ENCODE results near the gene CD320. TPM values are rescaled to one million over a fixed set of nuclear protein-coding genes. Genes with fewer than 3 reads are reported as not detected.
"Not testable (repeated sequence)": the region's sequence is repeated elsewhere in the genome, so short reads cannot be mapped to it uniquely, and the experiment has no call there.

CD320 gene
- total RNA-seq, 2 donors from 2014 or later = 45.2 to 110 TPM

DNA sequence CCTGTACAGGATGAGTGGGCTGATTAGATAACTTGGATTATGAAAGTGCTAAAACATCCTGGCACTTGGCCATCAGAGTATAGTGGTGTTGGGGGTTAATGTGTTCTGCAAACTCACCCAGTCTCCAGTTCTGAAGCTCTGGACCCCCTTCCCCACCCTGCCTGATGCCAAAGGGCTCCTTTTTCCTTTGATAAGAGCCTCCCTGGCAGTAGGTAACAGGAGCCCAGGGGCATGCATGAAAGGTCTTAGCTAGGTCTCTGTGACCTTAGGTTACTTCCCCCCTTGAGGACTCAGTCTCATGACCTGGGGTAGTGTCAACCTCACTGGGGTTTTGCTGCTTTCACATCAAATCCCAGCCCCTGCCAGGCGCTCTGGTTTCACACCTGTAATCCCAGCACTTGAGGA lies 15.6 kb upstream of the CD320 start:
- peak overlapping the region; percentile 100 for H3K4me3 Mint-ChIP-seq
- no peak overlapping the region for H3K27ac Mint-ChIP-seq
- peaks cover 5% of the 10 kb centered on the region for H3K36me3 Mint-ChIP-seq
- DNase-seq (ENCODE audit: low spot score) (no peak), ATAC-seq (no peak)
- H3K9me3 Mint-ChIP-seq = no peaks in the 10 kb centered on the region
- H3K4me1 Mint-ChIP-seq (ENCODE audit: low read depth in 2 of 2) = peaks cover 19 to 25% of the 10 kb centered on the region in 2 donors
- H3K27me3 Mint-ChIP-seq = no peaks in the 10 kb centered on the region

DNA sequence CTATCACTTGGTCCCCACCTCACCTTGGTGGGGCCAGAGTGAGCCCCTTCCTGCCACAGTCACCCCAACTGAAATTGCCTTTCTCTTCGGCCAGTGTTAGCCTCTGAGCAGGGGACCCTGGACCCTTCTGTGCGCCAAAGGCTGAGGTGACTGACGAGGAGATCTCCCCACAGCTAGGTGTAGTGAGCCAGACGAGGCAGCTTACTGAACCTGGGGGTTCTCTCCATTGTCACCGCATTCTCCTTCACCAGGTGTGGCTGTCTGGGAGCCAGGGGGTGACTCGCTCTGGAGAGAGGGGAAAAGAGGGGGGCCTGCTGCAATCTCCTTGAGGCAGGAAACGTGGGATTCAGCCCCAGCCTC lies 14.5 kb upstream of the CD320 start:
- H3K27ac Mint-ChIP-seq = peak overlapping the region; percentile 96 to 99
- peak overlapping the region; percentile 100 for H3K4me3 Mint-ChIP-seq
- no peaks in the 10 kb centered on the region for H3K27me3 Mint-ChIP-seq
- ATAC-seq = no peak
- H3K4me1 Mint-ChIP-seq (ENCODE audit: low read depth in 2 of 2) = peaks cover 19 to 25% of the 10 kb centered on the region in 2 donors
- DNase-seq (ENCODE audit: low spot score) = peak; percentile 25
- H3K36me3 Mint-ChIP-seq = peaks cover 5% of the 10 kb centered on the region
- no peaks in the 10 kb centered on the region for H3K9me3 Mint-ChIP-seq

DNA sequence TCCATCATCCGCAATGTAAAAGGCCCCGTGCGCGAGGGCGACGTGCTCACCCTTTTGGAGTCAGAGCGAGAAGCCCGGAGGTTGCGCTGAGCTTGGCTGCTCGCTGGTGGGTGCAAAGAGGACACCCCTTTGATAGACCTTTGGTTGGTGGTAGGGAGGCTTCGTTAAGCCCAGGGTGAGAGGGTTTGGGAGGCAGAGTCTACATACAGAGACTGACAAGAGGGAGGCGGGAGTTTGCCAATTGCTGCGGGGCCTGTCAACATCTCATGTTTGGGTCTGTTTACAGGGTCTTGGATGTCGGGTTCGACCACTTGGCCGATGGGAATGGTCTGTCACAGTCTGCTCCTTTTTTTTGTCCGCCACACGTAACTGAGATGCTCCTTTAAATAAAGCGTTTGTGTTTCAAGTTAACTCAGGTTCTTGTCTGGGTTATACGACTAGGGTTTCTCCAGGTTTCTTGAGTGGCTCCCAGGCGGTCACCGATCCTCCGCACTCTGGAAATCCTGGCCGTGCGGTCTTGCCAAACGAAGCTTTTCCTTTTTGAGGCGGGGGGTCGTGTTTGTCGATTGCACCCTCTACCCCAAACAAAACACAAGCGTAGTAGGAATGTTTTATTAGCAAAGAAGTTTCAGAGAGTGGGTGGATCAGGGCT lies 14.0 kb upstream of the CD320 start:
- H3K27ac Mint-ChIP-seq = peak overlapping the region; percentile 96 to 99
- ATAC-seq (no peak), DNase-seq (ENCODE audit: low spot score) (peak; percentile 22)
- no peaks in the 10 kb centered on the region for H3K27me3 Mint-ChIP-seq
- peaks cover 19 to 25% of the 10 kb centered on the region in 2 donors for H3K4me1 Mint-ChIP-seq (ENCODE audit: low read depth in 2 of 2)
- H3K36me3 Mint-ChIP-seq = peaks cover 5% of the 10 kb centered on the region
- no peaks in the 10 kb centered on the region for H3K9me3 Mint-ChIP-seq
- peak overlapping the region; percentile 100 for H3K4me3 Mint-ChIP-seq

DNA sequence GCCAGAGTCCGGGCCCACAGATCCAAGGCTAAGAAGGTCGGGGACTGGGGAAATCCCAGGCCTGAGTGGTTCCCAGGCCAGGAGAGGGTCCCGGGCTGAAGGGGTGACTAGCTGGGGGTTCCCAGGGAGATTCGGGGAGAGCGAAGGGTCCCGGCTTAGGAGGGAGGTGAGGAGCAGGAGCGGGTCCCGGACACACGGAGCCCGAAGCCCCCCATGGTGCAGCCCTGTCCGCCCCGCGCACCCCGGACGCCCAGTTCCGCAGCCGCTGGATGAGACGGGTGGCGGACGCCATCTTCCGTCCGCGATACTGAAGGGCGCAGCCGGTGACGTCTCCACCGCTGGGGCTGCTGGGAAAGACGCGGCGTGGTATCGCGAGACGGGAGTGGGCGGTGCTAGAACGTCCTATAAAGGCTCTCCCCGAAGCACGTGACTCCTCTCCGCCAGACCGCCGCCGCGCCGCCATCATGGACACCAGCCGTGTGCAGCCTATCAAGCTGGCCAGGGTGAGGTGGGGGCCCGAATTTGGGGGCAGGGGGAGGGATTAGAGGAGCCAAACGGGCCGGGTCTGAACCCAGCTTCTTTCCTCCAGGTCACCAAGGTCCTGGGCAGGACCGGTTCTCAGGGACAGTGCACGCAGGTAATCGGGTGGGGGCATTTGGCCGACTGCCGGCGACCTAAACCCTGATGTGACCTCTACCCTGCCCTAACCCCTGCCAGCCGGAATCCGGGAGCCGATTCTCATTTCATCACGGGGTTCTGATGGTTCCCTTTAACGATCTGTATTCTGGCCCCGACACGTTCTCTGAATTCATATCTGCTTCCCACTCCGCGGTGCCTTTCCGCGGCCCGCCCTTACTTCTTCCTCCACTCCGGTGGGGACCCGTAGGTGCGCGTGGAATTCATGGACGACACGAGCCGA lies 13.2 kb upstream of the CD320 start, which contains the start of the genes NDUFA7 and RPS28:
Gene NDUFA7, minus strand, starts transcription at position 309 of the 919 bp plus-strand sequence. Its CDS starts 17 bp downstream, at position 292.
Gene RPS28, plus strand, starts transcription at position 430 of the 919 bp plus-strand sequence. Its CDS starts 35 bp downstream, at position 465.
- Mint-ChIP-seq H3K4me3 (peak within 1 kb of the TSS; percentile 100), H3K36me3 (peaks cover 5% of the 10 kb centered on the region), H3K4me1 (ENCODE audit: low read depth in 2 of 2) (peaks cover 19 to 25% of the 10 kb centered on the region in 2 donors), H3K9me3 (no peaks in the 10 kb centered on the region), H3K27me3 (no peaks in the 10 kb centered on the region), H3K27ac (peak within 1 kb of the TSS; percentile 96 to 99)
- ATAC-seq (peak; percentile 97 to 99), DNase-seq (ENCODE audit: low spot score) (peak; percentile 98)

DNA sequence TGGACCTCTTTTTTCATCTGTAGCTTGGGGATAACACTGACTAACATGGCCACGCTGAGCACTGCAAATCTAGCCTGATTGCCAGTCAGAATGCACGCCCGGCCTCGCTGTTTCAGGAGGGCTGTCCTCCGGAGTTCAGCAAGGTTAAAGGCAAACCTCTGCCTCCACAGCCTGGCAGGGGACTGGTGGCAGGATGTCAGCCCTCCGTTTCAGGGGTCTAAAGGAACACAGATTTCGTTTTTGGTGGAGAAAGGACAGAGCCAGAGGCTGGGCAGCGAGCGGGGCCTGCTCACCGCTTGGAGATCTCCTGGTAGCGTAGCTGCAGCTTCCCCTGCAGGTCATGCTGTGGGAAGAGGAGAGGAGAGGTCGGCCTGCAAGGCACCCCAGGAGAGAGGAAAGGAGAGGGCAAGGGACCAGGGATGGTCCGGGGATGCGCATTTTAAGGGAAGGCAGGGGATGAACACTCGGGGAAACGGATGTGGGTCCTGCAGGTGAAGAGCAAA lies 12.5 kb upstream of the CD320 start:
- Mint-ChIP-seq H3K36me3 (peaks cover 5% of the 10 kb centered on the region), H3K9me3 (no peaks in the 10 kb centered on the region), H3K4me3 (peak overlapping the region; percentile 100), H3K4me1 (ENCODE audit: low read depth in 2 of 2) (peaks cover 19 to 25% of the 10 kb centered on the region in 2 donors), H3K27ac (peak overlapping the region; percentile 96 to 99), H3K27me3 (no peaks in the 10 kb centered on the region)
- DNase-seq (ENCODE audit: low spot score) = peak; percentile 59
- ATAC-seq = peak in 1 of 2 donors; percentile 25

DNA sequence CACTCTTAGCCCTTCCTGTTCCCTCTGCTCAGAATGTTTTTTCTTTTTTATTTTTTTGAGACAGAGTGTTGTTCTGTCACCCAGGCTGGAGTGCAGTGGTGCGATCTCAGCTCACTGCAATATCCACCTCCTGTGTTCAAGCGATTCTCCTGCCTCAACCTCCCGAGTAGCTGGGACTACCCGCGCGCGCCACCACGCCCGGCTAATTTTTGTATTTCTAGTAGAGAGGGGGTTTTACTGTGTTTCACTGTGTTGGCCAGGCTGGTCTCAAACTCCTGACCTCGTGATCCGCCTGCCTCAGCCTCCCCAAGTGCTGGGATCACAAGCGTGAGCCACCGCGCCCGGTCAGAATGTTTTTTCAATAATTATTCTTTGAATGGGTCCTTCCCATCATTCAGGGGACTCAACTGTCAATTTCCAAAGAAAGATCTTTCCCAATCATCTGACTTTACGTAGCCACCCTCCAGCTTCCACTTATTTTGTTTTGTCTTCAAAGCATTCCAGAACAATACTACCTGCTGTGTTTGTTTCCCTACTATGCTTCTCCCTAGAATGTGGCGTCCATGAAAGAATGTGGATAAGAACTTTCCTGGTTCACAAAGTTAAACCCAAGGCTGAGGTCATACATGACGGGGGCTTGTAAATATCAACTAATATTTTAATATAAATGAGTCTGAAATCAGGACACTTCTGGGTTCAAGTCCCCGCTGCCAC lies 11.8 kb upstream of the CD320 start:
- Mint-ChIP-seq H3K36me3 (peaks cover 5% of the 10 kb centered on the region), H3K9me3 (no peaks in the 10 kb centered on the region), H3K27me3 (no peaks in the 10 kb centered on the region), H3K4me1 (ENCODE audit: low read depth in 2 of 2) (peaks cover 19 to 25% of the 10 kb centered on the region in 2 donors), H3K27ac (peak overlapping the region; percentile 96 to 99), H3K4me3 (peak overlapping the region; percentile 100)
- ATAC-seq (no peak), DNase-seq (ENCODE audit: low spot score) (peak; percentile 15)

DNA sequence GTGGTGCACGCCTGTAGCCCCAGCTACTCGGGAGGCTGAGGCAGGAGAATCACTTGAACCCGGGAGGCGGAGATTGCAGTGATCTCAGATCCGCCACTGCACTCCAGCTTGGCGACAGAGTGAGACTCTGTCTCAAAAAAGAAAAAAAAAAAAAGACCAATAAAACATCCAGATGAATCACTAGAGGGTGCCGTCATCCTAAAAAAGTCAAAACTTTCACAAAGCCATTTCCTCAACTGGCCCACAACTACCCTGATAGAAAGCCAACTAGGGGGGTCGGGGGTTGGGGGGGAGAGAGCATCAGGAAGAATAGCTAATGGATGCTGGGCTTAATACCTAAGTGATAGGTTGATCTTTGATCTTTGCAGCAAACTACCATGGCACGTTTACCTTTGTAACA lies 10.7 kb upstream of the CD320 start:
- not testable (repeated sequence) for H3K27me3 Mint-ChIP-seq; DNase-seq (ENCODE audit: low spot score); ATAC-seq; H3K27ac Mint-ChIP-seq; H3K36me3 Mint-ChIP-seq; H3K4me3 Mint-ChIP-seq; H3K9me3 Mint-ChIP-seq
- H3K4me1 Mint-ChIP-seq (ENCODE audit: low read depth in 2 of 2) = peaks cover 19 to 25% of the 10 kb centered on the region in 2 donors

DNA sequence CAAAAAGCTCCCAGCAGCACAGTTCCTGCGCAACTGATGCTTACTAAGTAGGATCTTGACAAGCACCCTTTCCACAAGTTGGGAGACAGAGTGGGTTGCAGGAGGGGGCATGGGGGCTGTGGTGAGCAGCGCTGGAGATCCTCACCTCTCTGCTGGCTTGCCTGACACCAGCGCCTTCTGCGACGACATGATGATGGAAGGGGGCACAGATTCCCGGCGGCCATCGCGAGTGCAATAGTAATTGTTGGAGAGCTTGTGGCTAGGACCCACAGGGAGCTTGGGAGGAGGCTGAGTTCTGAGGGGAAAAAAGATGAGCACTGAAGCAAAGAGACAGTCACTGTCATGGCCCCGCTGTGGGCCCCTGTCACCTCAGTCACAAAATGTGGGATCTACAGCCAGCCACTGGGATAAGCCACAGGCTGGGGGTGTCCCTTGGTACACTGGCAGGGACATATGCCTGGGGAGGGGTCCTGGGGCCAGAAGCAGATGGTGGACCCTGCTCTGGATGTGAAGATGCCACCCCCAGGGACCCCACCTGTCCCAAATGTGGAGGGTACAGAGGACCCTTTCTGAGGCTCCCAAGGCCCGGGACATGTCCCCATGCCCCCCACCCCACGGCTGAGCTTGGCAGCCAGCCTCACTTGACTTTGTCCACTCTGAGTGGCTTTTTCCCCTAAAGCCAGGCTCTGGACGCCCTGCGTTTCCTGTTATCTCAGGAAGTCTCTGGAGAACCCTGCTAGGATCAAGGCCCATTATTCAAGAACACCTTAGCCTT lies 8.4 kb upstream of the CD320 start:
- H3K36me3 Mint-ChIP-seq = peaks cover 5% of the 10 kb centered on the region

DNA sequence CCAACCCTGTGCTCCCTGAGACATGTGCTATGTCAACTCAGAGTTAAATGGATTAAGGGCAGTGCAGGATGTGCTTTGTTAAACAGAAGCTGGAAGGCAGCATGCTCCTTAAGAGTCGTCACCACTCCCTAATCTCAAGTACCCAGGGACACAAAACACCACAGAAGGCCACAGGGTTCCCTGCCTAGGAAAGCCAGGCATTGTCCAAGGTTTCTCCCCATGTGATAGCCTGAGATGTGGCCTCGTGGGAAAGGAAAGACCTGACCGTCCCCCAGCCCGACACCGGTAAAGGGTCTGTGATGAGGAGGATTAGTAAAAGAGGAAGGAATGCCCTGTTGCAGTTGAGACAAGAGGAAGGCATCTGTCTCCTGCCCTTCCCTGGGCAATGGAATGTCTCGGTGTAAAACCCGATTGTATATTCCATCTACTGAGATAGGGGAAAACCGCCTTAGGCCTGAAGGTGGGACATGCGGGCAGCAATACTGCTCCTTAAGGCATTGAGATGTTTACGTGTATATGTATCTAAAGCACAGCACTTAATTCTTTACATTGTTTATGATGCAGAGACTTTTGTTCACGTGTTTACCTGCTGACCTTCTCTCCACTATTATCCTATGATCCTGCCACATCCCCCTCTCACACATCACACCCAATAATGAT lies 7.0 kb upstream of the CD320 start:
- DNase-seq (ENCODE audit: low spot score); H3K27me3 Mint-ChIP-seq; H3K27ac Mint-ChIP-seq; ATAC-seq; H3K4me3 Mint-ChIP-seq; H3K36me3 Mint-ChIP-seq; H3K9me3 Mint-ChIP-seq; H3K4me1 Mint-ChIP-seq (ENCODE audit: low read depth in 2 of 2): not testable (repeated sequence)

More for the DNA sequence above, 8.4 kb upstream of the CD320 start:
- DNase-seq (ENCODE audit: low spot score) (peak; percentile 41), ATAC-seq (no peak)
- Mint-ChIP-seq H3K4me1 (ENCODE audit: low read depth in 2 of 2) (peaks cover 12 to 14% of the 10 kb centered on the region in 2 donors), H3K4me3 (no peak overlapping the region), H3K27me3 (no peaks in the 10 kb centered on the region), H3K27ac (no peak overlapping the region), H3K9me3 (no peaks in the 10 kb centered on the region)

DNA sequence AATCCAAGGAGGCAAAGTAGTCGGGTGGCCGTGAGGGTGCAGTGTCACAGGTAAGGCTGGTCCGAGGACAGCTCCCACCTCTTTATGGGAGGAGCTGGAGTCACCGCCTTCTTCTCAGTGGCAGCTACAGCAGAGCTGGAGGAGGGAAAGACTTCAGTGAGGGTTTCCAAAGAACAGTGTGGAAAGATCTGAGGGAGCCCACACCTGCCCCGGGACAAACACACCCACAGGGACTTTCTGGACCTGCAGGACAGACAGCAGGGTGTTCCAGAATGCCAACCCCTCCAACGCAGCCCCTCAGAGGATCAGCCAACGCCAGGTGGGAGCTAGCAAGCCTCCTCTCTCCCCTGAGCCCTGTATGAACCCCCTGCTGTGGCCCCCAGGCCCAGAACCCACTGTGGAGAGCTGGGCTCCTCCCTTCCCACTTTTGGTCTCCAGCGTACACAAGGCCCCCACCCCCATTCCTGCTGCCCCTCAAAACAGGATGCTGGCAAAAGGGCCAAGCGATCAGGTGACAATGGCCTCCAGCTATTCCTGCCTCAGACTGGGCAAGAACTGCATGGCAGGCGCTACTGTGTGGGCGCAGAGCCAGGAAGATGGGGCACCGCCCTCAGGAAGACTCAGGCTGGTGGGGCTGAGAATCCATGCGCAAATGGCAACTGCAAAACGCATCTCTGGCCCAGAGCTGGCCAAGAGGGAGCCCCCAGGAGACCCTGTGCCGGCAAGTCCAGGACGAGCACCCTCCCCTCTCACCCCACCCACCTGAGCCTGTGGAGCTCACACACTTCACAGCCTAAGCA lies 3.5 kb upstream of the CD320 start:
- DNase-seq (ENCODE audit: low spot score) = no peak
- ATAC-seq = no peak
- H3K27me3 Mint-ChIP-seq = no peaks in the 10 kb centered on the region
- H3K36me3 Mint-ChIP-seq = no peaks in the 10 kb centered on the region
- no peaks in the 10 kb centered on the region for H3K9me3 Mint-ChIP-seq
- no peak overlapping the region for H3K4me3 Mint-ChIP-seq
- H3K4me1 Mint-ChIP-seq (ENCODE audit: low read depth in 2 of 2) = peaks cover 15 to 18% of the 10 kb centered on the region in 2 donors
- no peak overlapping the region for H3K27ac Mint-ChIP-seq

DNA sequence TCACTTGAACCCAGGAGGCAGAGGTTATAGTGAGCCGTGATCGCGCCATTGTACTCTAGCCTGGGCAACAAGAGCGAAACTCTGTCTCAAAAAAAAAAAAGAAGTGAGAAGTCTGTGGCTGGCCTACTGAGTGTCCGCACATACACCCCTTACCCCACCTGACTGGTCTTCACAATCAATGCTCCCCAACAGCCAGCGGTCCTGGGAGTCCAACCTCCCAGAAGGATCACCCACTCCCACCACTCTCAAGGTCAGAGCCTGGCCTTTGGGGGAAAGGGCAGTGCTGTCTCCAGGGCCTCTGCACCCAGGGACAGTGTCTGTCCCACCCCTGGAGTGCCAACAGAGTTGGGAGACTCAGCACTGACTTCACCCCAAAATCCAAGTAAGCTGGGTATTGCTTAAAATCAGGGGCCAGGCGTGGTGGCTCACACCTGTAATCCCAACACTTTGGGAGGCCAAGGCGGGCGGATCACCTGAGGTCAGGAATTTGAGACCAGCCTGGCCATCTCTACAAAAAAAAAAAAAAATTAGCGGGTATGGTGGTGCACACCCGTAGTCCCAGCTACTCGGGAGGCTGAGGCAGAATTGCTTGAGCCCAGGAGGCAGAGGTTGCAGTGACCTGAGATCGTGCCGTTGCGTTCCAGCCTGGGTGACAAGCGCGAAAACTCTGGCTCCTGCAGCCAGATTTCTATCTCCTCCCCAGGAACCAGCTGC lies 2.3 kb upstream of the CD320 start:
- H3K4me3 Mint-ChIP-seq = no peak overlapping the region
- no peaks in the 10 kb centered on the region for H3K36me3 Mint-ChIP-seq
- H3K9me3 Mint-ChIP-seq = no peaks in the 10 kb centered on the region
- H3K27me3 Mint-ChIP-seq = no peaks in the 10 kb centered on the region
- H3K27ac Mint-ChIP-seq = no peak overlapping the region
- ATAC-seq (no peak), DNase-seq (ENCODE audit: low spot score) (no peak)
- H3K4me1 Mint-ChIP-seq (ENCODE audit: low read depth in 2 of 2) = peaks cover 24 to 25% of the 10 kb centered on the region in 2 donors

Measured in natural killer cell treated with Interleukin-12 subunit alpha and Interleukin-12 subunit beta and Interleukin-15 and Interleukin-18, amount 100 ng/mL, for 72 hours (primary cell).